ENCODE results near the gene DGKH.
"Not testable (repeated sequence)": the region's sequence is repeated elsewhere in the genome, so short reads cannot be mapped to it uniquely, and the experiment has no call there.

Gene DGKH

GRCh38 chr13:42086582-42086981 lies 38.1 kb downstream of the DGKH start:
- Histone ChIP-seq H3K4me1 (ENCODE audit: control insufficient read depth, insufficient read depth, low read length) (no peaks in the 10 kb centered on the region), H3K36me3 (ENCODE audit: control insufficient read depth, insufficient read depth, low read length) (no peaks in the 10 kb centered on the region), H3K9ac (ENCODE audit: low read length) (no peak overlapping the region), H3K27ac (ENCODE audit: low read depth, low read length) (no peak overlapping the region), H3K27me3 (ENCODE audit: control insufficient read depth, insufficient read depth, low read length) (no peaks in the 10 kb centered on the region), H3K4me3 (ENCODE audit: low read length) (no peak overlapping the region)

DNA sequence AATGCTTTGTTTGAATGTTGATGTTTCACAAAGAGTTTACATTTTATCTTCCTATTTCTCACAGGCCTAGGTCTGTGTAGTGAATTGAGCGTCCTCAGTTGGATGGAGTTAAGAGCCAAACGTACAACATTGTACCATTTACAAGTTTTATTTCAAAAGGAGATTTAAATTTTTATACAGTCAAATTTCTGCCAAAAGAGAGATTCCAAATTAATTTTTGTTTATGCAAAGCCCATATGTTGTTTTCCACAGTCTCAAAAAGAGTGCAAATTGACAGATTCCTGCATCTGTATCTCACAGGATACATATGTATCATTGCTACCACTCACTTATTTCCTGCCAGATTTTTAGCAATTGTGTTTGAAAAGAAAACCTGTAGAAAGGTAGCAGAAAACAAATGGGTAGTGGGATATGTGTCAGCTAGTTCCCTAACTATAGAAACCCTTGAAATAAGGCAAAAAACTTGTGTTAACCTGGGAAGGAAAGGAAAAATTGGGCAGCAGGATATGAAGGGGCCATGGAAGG lies 46.1 kb downstream of the DGKH start:
- no peak overlapping the region for H3K27ac ChIP-seq (ENCODE audit: low read depth, low read length)
- no peaks in the 10 kb centered on the region for H3K27me3 ChIP-seq (ENCODE audit: control insufficient read depth, insufficient read depth, low read length)
- no peak overlapping the region for H3K9ac ChIP-seq (ENCODE audit: low read length)
- no peak overlapping the region for H3K4me3 ChIP-seq (ENCODE audit: low read length)
- H3K4me1 ChIP-seq (ENCODE audit: control insufficient read depth, insufficient read depth, low read length): no peaks in the 10 kb centered on the region
- H3K36me3 ChIP-seq (ENCODE audit: control insufficient read depth, insufficient read depth, low read length): no peaks in the 10 kb centered on the region

DNA sequence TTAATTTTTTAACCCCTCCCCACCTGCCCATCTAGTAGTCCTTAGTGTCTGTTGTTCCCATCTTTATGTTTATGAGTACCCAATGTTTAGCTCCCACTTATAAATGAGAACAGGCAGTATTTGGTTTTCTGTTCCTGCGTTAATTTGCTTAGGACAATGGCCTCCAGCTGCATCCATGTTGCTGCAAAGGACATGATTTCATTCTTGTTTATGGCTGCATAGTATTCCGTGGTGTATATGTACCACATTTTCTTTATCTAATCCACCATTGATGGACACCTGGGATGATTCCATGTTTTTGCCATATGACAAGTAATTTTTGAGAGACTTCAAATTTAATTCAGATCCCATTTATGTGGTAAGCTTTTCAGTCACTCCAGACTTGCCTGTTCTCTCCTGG lies 47.8 kb downstream of the DGKH start:
- H3K27ac ChIP-seq (ENCODE audit: low read depth, low read length); H3K9ac ChIP-seq (ENCODE audit: low read length); H3K4me1 ChIP-seq (ENCODE audit: control insufficient read depth, insufficient read depth, low read length); H3K27me3 ChIP-seq (ENCODE audit: control insufficient read depth, insufficient read depth, low read length); H3K36me3 ChIP-seq (ENCODE audit: control insufficient read depth, insufficient read depth, low read length); H3K4me3 ChIP-seq (ENCODE audit: low read length): not testable (repeated sequence)

DNA sequence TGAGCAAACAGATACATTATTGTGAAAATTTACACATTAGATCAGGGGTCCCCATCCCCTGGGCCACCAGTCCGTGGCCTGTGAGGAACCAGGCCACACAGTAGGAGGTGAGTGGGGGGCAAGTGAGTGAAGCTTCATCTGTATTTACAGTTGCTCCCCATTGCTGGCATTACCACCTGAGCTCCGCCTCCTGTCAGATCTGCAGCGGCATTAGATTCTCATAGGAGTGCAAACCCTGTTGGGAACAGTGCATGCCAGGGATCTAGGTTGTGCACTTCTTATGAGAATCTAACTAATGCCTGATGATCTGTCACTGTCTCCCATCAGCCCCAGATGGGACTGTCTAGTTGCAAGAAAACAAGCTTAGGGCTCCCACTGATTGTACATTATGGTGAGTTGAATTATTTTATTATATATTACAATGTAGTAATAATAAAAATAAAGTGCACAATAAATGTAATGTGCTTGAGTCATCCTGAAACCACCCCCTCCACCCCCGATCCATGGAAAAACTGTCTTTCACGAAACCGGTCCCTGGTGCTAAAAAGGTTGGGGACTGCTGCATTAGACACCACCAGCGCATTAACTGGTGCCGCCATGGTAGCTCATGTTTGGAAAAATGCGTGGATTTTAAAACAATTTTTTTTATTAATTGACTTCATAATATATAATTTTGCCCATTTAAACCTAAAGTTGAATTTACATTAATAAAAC lies 51.7 kb downstream of the DGKH start:
- Histone ChIP-seq H3K4me3 (ENCODE audit: low read length) (no peak overlapping the region), H3K36me3 (ENCODE audit: control insufficient read depth, insufficient read depth, low read length) (no peaks in the 10 kb centered on the region), H3K27ac (ENCODE audit: low read depth, low read length) (no peak overlapping the region), H3K27me3 (ENCODE audit: control insufficient read depth, insufficient read depth, low read length) (no peaks in the 10 kb centered on the region), H3K4me1 (ENCODE audit: control insufficient read depth, insufficient read depth, low read length) (no peaks in the 10 kb centered on the region), H3K9ac (ENCODE audit: low read length) (no peak overlapping the region)

- H3K36me3 ChIP-seq (ENCODE audit: control insufficient read depth, insufficient read depth, low read length): no peaks in the 10 kb centered on the region
- H3K9ac ChIP-seq (ENCODE audit: low read length): no peak overlapping the region
- H3K27me3 ChIP-seq (ENCODE audit: control insufficient read depth, insufficient read depth, low read length): no peaks in the 10 kb centered on the region
- H3K27ac ChIP-seq (ENCODE audit: low read depth, low read length): no peak overlapping the region
- H3K4me3 ChIP-seq (ENCODE audit: low read length): no peak overlapping the region
- H3K4me1 ChIP-seq (ENCODE audit: control insufficient read depth, insufficient read depth, low read length): no peaks in the 10 kb centered on the region
These were observed 52.5 kb downstream of the DGKH start for GRCh38 chr13:42100960-42101359.

- Histone ChIP-seq H3K27ac (ENCODE audit: low read depth, low read length) (no peak overlapping the region), H3K4me3 (ENCODE audit: low read length) (no peak overlapping the region), H3K4me1 (ENCODE audit: control insufficient read depth, insufficient read depth, low read length) (no peaks in the 10 kb centered on the region), H3K9ac (ENCODE audit: low read length) (no peak overlapping the region), H3K36me3 (ENCODE audit: control insufficient read depth, insufficient read depth, low read length) (no peaks in the 10 kb centered on the region), H3K27me3 (ENCODE audit: control insufficient read depth, insufficient read depth, low read length) (no peaks in the 10 kb centered on the region)
These were observed 53.6 kb downstream of the DGKH start for GRCh38 chr13:42101821-42102585.

DNA sequence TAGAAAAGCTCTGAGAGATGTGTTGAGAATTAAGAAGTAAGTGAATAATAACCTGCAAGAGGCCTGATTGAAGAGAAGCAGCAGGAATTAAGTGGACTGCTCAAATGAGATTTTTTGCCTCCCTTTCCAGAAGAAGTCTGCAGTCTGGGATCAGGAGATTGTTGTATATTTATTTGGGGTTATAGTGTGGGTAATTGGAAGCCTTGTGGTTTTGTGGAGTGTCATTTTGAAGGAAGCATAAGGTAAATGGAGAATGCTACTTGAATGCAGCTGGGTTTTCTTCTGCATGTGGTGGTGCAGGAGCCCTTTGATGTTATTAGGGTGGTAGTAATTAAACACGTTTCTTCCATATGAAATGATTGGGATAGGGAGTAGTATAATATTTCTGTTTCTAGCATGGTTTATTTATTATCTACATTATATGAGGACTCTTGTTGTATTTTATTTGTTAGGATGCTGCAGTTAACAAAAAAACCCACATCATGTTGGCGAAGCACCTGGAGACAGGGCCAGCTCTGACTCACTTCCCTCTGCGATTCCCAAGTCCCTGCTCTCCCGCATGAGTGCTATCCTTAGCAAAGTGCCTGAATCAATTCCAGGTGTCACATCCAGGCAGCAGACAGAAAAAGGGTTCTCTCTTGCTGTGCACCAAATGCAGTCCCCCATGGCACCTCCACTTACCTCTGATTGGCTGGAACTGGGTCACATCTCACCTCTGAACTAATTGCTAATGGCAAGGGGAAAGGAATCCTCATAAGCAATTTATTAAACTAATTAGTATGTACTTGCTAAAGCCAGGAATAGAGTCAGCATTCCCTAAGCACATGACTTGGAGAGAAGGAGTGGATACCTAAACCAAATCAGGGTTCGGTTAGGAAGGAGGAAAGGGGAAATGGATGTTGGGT lies 54.8 kb downstream of the DGKH start:
- Histone ChIP-seq H3K27me3 (ENCODE audit: control insufficient read depth, insufficient read depth, low read length) (no peaks in the 10 kb centered on the region), H3K36me3 (ENCODE audit: control insufficient read depth, insufficient read depth, low read length) (no peaks in the 10 kb centered on the region), H3K27ac (ENCODE audit: low read depth, low read length) (no peak overlapping the region), H3K4me1 (ENCODE audit: control insufficient read depth, insufficient read depth, low read length) (no peaks in the 10 kb centered on the region), H3K4me3 (ENCODE audit: low read length) (no peak overlapping the region), H3K9ac (ENCODE audit: low read length) (no peak overlapping the region)

DNA sequence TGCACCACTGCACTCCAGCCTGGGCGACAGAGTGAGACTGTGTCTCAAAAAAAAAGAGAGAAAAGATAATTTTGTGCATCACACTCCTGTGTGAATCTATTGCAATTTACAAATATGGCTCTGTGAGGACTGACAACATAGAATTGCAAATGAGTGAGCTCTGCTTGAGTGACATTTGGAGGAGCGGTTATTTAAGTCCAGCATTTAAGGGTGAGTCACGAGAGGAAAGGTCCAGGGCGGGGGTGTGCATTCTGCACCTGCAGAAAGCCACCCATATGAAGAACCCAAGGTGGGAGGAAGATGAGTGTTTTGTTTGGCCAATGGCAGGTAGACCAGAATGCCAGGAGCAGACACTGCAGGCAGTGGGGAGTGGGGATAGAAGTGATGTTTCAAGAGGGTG lies 58.5 kb downstream of the DGKH start:
- Histone ChIP-seq H3K27ac (ENCODE audit: low read depth, low read length) (no peak overlapping the region), H3K27me3 (ENCODE audit: control insufficient read depth, insufficient read depth, low read length) (no peaks in the 10 kb centered on the region), H3K36me3 (ENCODE audit: control insufficient read depth, insufficient read depth, low read length) (no peaks in the 10 kb centered on the region), H3K9ac (ENCODE audit: low read length) (no peak overlapping the region), H3K4me3 (ENCODE audit: low read length) (no peak overlapping the region), H3K4me1 (ENCODE audit: control insufficient read depth, insufficient read depth, low read length) (no peaks in the 10 kb centered on the region)

DNA sequence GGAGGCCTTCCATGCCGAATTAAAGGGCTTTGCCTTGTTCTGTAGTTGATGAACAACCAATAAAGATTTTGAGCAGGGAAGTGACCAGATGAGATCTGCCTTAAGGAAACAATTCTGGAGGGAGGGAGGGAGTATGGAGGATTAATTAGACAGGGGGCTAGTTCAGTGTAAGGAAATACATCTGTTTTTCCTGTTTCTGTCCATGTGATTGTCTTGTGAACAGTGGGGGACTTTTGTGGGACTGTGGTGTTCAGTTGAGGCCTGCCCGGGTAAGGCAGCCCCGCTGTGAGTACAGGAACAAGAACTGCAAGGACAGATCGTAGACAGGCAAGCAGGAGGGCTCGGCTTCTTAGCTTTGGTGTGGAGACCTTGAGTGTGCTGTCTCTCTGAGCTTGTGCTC lies 59.0 kb downstream of the DGKH start:
- no peaks in the 10 kb centered on the region for H3K4me1 ChIP-seq (ENCODE audit: control insufficient read depth, insufficient read depth, low read length)
- no peaks in the 10 kb centered on the region for H3K36me3 ChIP-seq (ENCODE audit: control insufficient read depth, insufficient read depth, low read length)
- H3K27me3 ChIP-seq (ENCODE audit: control insufficient read depth, insufficient read depth, low read length): no peaks in the 10 kb centered on the region
- H3K9ac ChIP-seq (ENCODE audit: low read length): no peak overlapping the region
- H3K4me3 ChIP-seq (ENCODE audit: low read length): no peak overlapping the region
- no peak overlapping the region for H3K27ac ChIP-seq (ENCODE audit: low read depth, low read length)

- H3K27ac ChIP-seq (ENCODE audit: low read depth, low read length): no peak overlapping the region
- H3K4me3 ChIP-seq (ENCODE audit: low read length): no peak overlapping the region
- H3K27me3 ChIP-seq (ENCODE audit: control insufficient read depth, insufficient read depth, low read length): no peaks in the 10 kb centered on the region
- H3K36me3 ChIP-seq (ENCODE audit: control insufficient read depth, insufficient read depth, low read length): no peaks in the 10 kb centered on the region
- no peak overlapping the region for H3K9ac ChIP-seq (ENCODE audit: low read length)
- H3K4me1 ChIP-seq (ENCODE audit: control insufficient read depth, insufficient read depth, low read length): no peaks in the 10 kb centered on the region
These were observed 59.8 kb downstream of the DGKH start for GRCh38 chr13:42108217-42108616.

DNA sequence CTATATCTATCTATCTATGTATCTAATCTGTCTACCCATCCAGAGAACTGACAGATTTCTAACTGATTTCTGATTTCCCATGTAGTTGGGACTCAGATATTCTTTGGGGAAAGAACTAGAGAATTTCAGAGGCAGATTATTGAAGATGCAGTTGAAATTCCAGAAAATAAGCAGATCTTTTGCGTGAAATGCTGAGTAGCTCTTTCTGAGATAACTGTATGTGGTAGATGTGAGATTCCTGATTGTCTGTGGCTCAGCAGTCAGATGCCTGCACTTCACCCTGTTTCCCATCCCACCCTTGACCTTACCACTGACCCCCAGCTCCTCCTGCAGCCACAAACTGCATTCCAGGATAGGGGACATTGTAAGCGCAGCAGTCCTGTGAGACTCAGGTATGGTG lies 61.5 kb downstream of the DGKH start:
- no peaks in the 10 kb centered on the region for H3K4me1 ChIP-seq (ENCODE audit: control insufficient read depth, insufficient read depth, low read length)

GRCh38 chr13:42110410-42111155 lies 62.1 kb downstream of the DGKH start:
- no peaks in the 10 kb centered on the region for H3K36me3 ChIP-seq (ENCODE audit: control insufficient read depth, insufficient read depth, low read length)
- no peak overlapping the region for H3K9ac ChIP-seq (ENCODE audit: low read length)
- H3K27me3 ChIP-seq (ENCODE audit: control insufficient read depth, insufficient read depth, low read length): no peaks in the 10 kb centered on the region
- H3K4me3 ChIP-seq (ENCODE audit: low read length): no peak overlapping the region
- H3K4me1 ChIP-seq (ENCODE audit: control insufficient read depth, insufficient read depth, low read length): no peaks in the 10 kb centered on the region
- no peak overlapping the region for H3K27ac ChIP-seq (ENCODE audit: low read depth, low read length)

More for the DNA sequence above, 61.5 kb downstream of the DGKH start:
- Histone ChIP-seq H3K27me3 (ENCODE audit: control insufficient read depth, insufficient read depth, low read length) (no peaks in the 10 kb centered on the region), H3K9ac (ENCODE audit: low read length) (no peak overlapping the region), H3K36me3 (ENCODE audit: control insufficient read depth, insufficient read depth, low read length) (no peaks in the 10 kb centered on the region), H3K4me3 (ENCODE audit: low read length) (no peak overlapping the region), H3K27ac (ENCODE audit: low read depth, low read length) (no peak overlapping the region)
